OCI-LY1 (cell line): ENCODE data around the gene TTLL10.

ENCODE experiments used
- H2AFZ ChIP-seq: fragments of 200-600 bp; sonication (generic), shearing (Covaris generic); 2 replicates; pipeline ENCODE4 v1.6.0; 2014; ENCODE audit warnings: antibody characterized with exemption, mild to moderate bottlenecking, low read length
- H3F3A ChIP-seq: fragments of 200-600 bp; sonication (generic), shearing (Covaris generic); 2 replicates; pipeline ENCODE4 v1.6.0; 2014; ENCODE audit warnings: mild to moderate bottlenecking, antibody characterized with exemption, low read length, moderate library complexity; ENCODE audit not compliant: insufficient read depth
- H3K27ac ChIP-seq: fragments of 200-600 bp; sonication (generic); 2 replicates; pipeline ENCODE4 v1.5.1; 2014; ENCODE audit warnings: low read length, mixed run types, mild to moderate bottlenecking, low read depth; ENCODE audit not compliant: poor library complexity, severe bottlenecking
- H3K27me3 ChIP-seq: fragments of 200-600 bp; sonication (generic); 2 replicates; pipeline ENCODE4 v1.6.0; 2014; ENCODE audit warnings: antibody characterized with exemption, mild to moderate bottlenecking, low read length, moderate library complexity; ENCODE audit not compliant: insufficient read depth
- H3K36me3 ChIP-seq: fragments of 200-600 bp; sonication (generic); 2 replicates; pipeline ENCODE4 v1.6.1; 2014; ENCODE audit warnings: mild to moderate bottlenecking, antibody characterized with exemption, low read length, moderate library complexity, mixed read lengths; ENCODE audit not compliant: insufficient read depth
- H3K4me1 ChIP-seq: fragments of 200-600 bp; sonication (generic); 2 replicates; pipeline ENCODE4 v1.5.1; 2014; ENCODE audit warnings: mild to moderate bottlenecking, low read length, moderate library complexity; ENCODE audit not compliant: insufficient read depth, severe bottlenecking
- H3K4me2 ChIP-seq: fragments of 200-600 bp; sonication (generic), shearing (Covaris generic); 2 replicates; pipeline ENCODE4 v1.6.1; 2014; ENCODE audit warnings: low read length
- H3K4me3 ChIP-seq: fragments of 200-600 bp; sonication (generic); 2 replicates; pipeline ENCODE4 v1.5.1; 2014; ENCODE audit warnings: low read length, low read depth, mild to moderate bottlenecking, mixed read lengths; ENCODE audit not compliant: poor library complexity, severe bottlenecking
- H3K79me2 ChIP-seq: fragments of 200-600 bp; shearing (Covaris generic); 2 replicates; pipeline ENCODE4 v1.6.1; 2016; ENCODE audit warnings: mixed run types, low read length, mixed read lengths; ENCODE audit not compliant: insufficient read depth
- H3K9ac ChIP-seq: fragments of 200-600 bp; sonication (generic), shearing (Covaris generic); 2 replicates; pipeline ENCODE4 v1.6.1; 2014; ENCODE audit warnings: mild to moderate bottlenecking, low read length, mixed read lengths
- H3K9me2 ChIP-seq: fragments of 200-600 bp; sonication (generic), shearing (Covaris generic); 2 replicates; pipeline ENCODE4 v1.6.1; 2014; ENCODE audit warnings: low read depth, mild to moderate bottlenecking, low read length, mixed read lengths
- H3K9me3 ChIP-seq: fragments of 200-600 bp; shearing (Covaris generic); 2 replicates; pipeline ENCODE4 v1.6.1; 2014; ENCODE audit warnings: low read length, mixed read lengths
- H4K20me1 ChIP-seq: fragments of 200-600 bp; sonication (generic), shearing (Covaris generic); 2 replicates; pipeline ENCODE4 v1.6.0; 2016; ENCODE audit warnings: mild to moderate bottlenecking, low read length; ENCODE audit not compliant: insufficient read depth
- CTCF ChIP-seq: fragments of 200-600 bp; sonication (generic), shearing (Covaris generic); IDR thresholded peaks from 2 replicates; pipeline ENCODE4 v1.5.1; 2017; ENCODE audit warnings: mild to moderate bottlenecking, antibody characterized with exemption, low read length, moderate library complexity, mixed read lengths
- EZH2 ChIP-seq: fragments of 200-600 bp; sonication (generic), shearing (Covaris generic); IDR thresholded peaks from 2 replicates; pipeline ENCODE4 v1.8.0; 2017; ENCODE audit warnings: borderline replicate concordance, mixed run types, mild to moderate bottlenecking, antibody characterized with exemption, low read length, moderate library complexity, mixed read lengths

TTLL10 gene

GRCh38 chr1:1160281-1160930 is 13.3 kb upstream of the TTLL10 start:
- no peak overlapping the region for H2AFZ ChIP-seq
- 0 out of 2 replicates have a peak, but pooled peaks cover 2% of the 10 kb centered on the region for H3K9me3 ChIP-seq
- H3F3A ChIP-seq, result no peaks in the 10 kb centered on the region
- H3K9ac ChIP-seq, result no peak overlapping the region
- H3K27ac ChIP-seq, result no peak overlapping the region
- H3K4me1 ChIP-seq, result peaks cover 12% of the 10 kb centered on the region
- H3K36me3 ChIP-seq, result no peaks in the 10 kb centered on the region
- peaks cover 15% of the 10 kb centered on the region for H3K27me3 ChIP-seq
- TF ChIP-seq EZH2 (no peak), CTCF (no peak)
- no peak overlapping the region for H3K4me3 ChIP-seq
- H3K79me2 ChIP-seq, result no peaks in the 10 kb centered on the region
- no peak overlapping the region for H3K4me2 ChIP-seq
- no peaks in the 10 kb centered on the region for H4K20me1 ChIP-seq
- H3K9me2 ChIP-seq, result no peaks in the 10 kb centered on the region

GRCh38 chr1:1161078-1161682 is 12.5 kb upstream of the TTLL10 start:
- H3F3A ChIP-seq, result no peaks in the 10 kb centered on the region
- H3K9ac ChIP-seq, result no peak overlapping the region
- no peak overlapping the region for H2AFZ ChIP-seq
- H3K4me1 ChIP-seq, result peaks cover 12% of the 10 kb centered on the region
- peaks cover 9% of the 10 kb centered on the region for H3K27me3 ChIP-seq
- no peak overlapping the region for H3K4me2 ChIP-seq
- H3K36me3 ChIP-seq, result no peaks in the 10 kb centered on the region
- H4K20me1 ChIP-seq, result no peaks in the 10 kb centered on the region
- no peak overlapping the region for H3K27ac ChIP-seq
- no peak overlapping the region for H3K4me3 ChIP-seq
- no peaks in the 10 kb centered on the region for H3K9me2 ChIP-seq
- H3K79me2 ChIP-seq, result no peaks in the 10 kb centered on the region
- no peak for TF ChIP-seq CTCF
- TF ChIP-seq EZH2, result no peak
- H3K9me3 ChIP-seq, result no peaks in the 10 kb centered on the region

DNA sequence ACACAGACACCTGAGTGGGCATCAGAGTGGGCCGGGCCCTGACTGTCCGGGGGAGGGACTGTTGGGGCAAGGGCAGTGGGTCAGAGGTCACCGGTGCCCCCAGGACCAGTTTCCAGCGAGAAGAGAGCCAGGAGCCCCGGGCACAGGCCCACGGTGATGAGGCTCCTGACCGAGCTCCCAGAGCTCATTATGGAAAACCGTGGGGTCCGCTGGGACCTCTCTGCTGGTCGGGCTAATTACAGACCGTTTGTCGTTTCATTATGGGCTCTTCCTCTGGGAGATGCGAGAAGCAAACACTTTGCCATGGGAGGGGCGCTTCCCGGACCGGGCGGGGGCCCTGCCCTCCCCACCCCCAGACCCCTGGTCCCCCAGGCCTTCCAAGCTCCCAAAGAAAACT is 12.0 kb upstream of the TTLL10 start:
- Histone ChIP-seq H3K4me2 (no peak overlapping the region), H3K27me3 (peaks cover 9% of the 10 kb centered on the region), H3K4me3 (no peak overlapping the region), H3F3A (no peaks in the 10 kb centered on the region), H3K79me2 (no peaks in the 10 kb centered on the region), H3K9ac (no peak overlapping the region), H3K4me1 (peaks cover 12% of the 10 kb centered on the region), H3K27ac (no peak overlapping the region), H3K9me2 (no peaks in the 10 kb centered on the region), H3K9me3 (no peaks in the 10 kb centered on the region), H2AFZ (no peak overlapping the region), H4K20me1 (no peaks in the 10 kb centered on the region), H3K36me3 (no peaks in the 10 kb centered on the region)
- no peak for TF ChIP-seq CTCF
- no peak for TF ChIP-seq EZH2
